ENCODE measurements around the gene CCDC3. TPM values are rescaled to one million over a fixed set of nuclear protein-coding genes. Genes with fewer than 3 reads are reported as not detected.

Gene CCDC3
- total RNA-seq: 1 to 10 TPM in 3 of 6 donors, under 1 TPM in 3; 0.60 to 2.7 (median 1.5) TPM
- 1 to 10 TPM; 2.3 to 4.7 TPM for polyA plus RNA-seq

GRCh38 chr10:13001041-13001886 lies at the start of gene CCDC3:
Gene CCDC3 (minus strand): TSS chr10:13001713. CDS start chr10:13001570, 143 bp downstream.
- Histone ChIP-seq H3K27ac (no peak within 1 kb of the TSS), H3K27me3 (peaks cover 0 to 5% (median 1%) of the 10 kb centered on the region in 4 donors), H3K4me1 (peaks cover 0 to 3% (median 0%) of the 10 kb centered on the region in 3 donors), H3K36me3 (no peaks in the 10 kb centered on the region), H3K9me3 (no peaks in the 10 kb centered on the region), H3K4me3 (peak within 1 kb of the TSS; percentile 11 to 48 (median 30))
- 1 to 2% methylated on average over 45 to 93 of the region's 93 CpGs for WGBS, 2 donors
- no peak for FAIRE-seq
- ATAC-seq: peak; percentile 21 to 78 (median 62)
- peak in 5 of 6 donors; percentile 3 to 75 (median 30) for DNase-seq
- intact Hi-C loops (cut with DNase I): no loop called here
- TF ChIP-seq CTCF (IDR thresholded peaks at IDR 0.05): no peak

- 53 to 60% methylated on average over 7 of the region's 7 CpGs for WGBS, 2 donors
- Histone ChIP-seq H3K9me3 (no peaks in the 10 kb centered on the region), H3K27ac (no peak overlapping the region), H3K27me3 (no peaks in the 10 kb centered on the region), H3K4me3 (no peak overlapping the region), H3K4me1 (no peaks in the 10 kb centered on the region), H3K36me3 (no peaks in the 10 kb centered on the region)
- FAIRE-seq (no peak), DNase-seq (no peak), ATAC-seq (no peak)
- TF ChIP-seq CTCF (IDR thresholded peaks at IDR 0.05): no peak
- intact Hi-C loops (cut with DNase I): no loop called here
Observed at GRCh38 chr10:13051126-13051694, 49.7 kb upstream of the CCDC3 start.

- no peaks in the 10 kb centered on the region for H3K9me3 ChIP-seq
- H3K36me3 ChIP-seq: no peaks in the 10 kb centered on the region
- H3K27ac ChIP-seq: no peak overlapping the region
- ATAC-seq (no peak), FAIRE-seq (no peak), DNase-seq (no peak)
- WGBS, 2 donors: 59 to 60% methylated on average over 6 of the region's 6 CpGs
- H3K4me1 ChIP-seq: no peaks in the 10 kb centered on the region
- no peaks in the 10 kb centered on the region for H3K27me3 ChIP-seq
- TF ChIP-seq CTCF (IDR thresholded peaks at IDR 0.05): no peak
- intact Hi-C loops (cut with DNase I): no loop called here
- no peak overlapping the region for H3K4me3 ChIP-seq
Observed at GRCh38 chr10:13049774-13050420, 48.4 kb upstream of the CCDC3 start.

GRCh38 chr10:13048762-13049161 lies 47.2 kb upstream of the CCDC3 start:
- no peak for TF ChIP-seq CTCF (IDR thresholded peaks at IDR 0.05)
- DNase-seq (no peak), ATAC-seq (no peak), FAIRE-seq (no peak)
- 60 to 61% methylated on average over 3 of the region's 3 CpGs for WGBS, 2 donors
- no peaks in the 10 kb centered on the region for H3K9me3 ChIP-seq
- intact Hi-C loops (cut with DNase I): no loop called here
- H3K4me3 ChIP-seq: no peak overlapping the region
- H3K27ac ChIP-seq: no peak overlapping the region
- H3K36me3 ChIP-seq: no peaks in the 10 kb centered on the region
- H3K27me3 ChIP-seq: no peaks in the 10 kb centered on the region
- H3K4me1 ChIP-seq: no peaks in the 10 kb centered on the region
